ENCODE results near the gene GPX2. TPM values are rescaled to one million over a fixed set of nuclear protein-coding genes. Genes with fewer than 3 reads are reported as not detected.

Gene GPX2
- total RNA-seq: 10 to 100 TPM in 3 of 4 donors, 1 to 10 TPM in 1; 1.9 to 37.6 (median 21.0) TPM

- 61 to 63% methylated on average over 13 of the region's 13 CpGs for WGBS, 2 donors
Observed at GRCh38 chr14:64942531-64943111, at the start of gene GPX2. TSS of gene GPX2 (minus strand) at chr14:64942745. CDS start at chr14:64942726, 19 bp downstream.

GRCh38 chr14:64990939-64991338 is 48.4 kb upstream of the GPX2 start:
- 94 to 95% methylated on average over 4 of the region's 4 CpGs for WGBS, 2 donors
- intact Hi-C loops (cut with DNase I; ENCODE audit: low total_unique reads): no loop called here
- H3K4me3 ChIP-seq (ENCODE audit: low read depth, poor library complexity, severe bottlenecking): no peak overlapping the region
- peak in 1 of 2 donors; percentile 23 for DNase-seq (ENCODE audit: low spot score in 2 of 2)
- no peak for TF ChIP-seq POLR2A (IDR thresholded peaks at IDR 0.05)
- TF ChIP-seq, protein P1, sequence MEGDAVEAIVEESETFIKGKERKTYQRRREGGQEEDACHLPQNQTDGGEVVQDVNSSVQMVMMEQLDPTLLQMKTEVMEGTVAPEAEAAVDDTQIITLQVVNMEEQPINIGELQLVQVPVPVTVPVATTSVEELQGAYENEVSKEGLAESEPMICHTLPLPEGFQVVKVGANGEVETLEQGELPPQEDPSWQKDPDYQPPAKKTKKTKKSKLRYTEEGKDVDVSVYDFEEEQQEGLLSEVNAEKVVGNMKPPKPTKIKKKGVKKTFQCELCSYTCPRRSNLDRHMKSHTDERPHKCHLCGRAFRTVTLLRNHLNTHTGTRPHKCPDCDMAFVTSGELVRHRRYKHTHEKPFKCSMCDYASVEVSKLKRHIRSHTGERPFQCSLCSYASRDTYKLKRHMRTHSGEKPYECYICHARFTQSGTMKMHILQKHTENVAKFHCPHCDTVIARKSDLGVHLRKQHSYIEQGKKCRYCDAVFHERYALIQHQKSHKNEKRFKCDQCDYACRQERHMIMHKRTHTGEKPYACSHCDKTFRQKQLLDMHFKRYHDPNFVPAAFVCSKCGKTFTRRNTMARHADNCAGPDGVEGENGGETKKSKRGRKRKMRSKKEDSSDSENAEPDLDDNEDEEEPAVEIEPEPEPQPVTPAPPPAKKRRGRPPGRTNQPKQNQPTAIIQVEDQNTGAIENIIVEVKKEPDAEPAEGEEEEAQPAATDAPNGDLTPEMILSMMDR (IDR thresholded peaks at IDR 0.05): no peak

More at GRCh38 chr14:64942531-64943111, at the start of gene GPX2:
- no peak within 1 kb of the TSS for H3K4me3 ChIP-seq (ENCODE audit: low read depth, poor library complexity, severe bottlenecking)
- peak; percentile 55 to 87 for DNase-seq (ENCODE audit: low spot score in 2 of 2)
- intact Hi-C loops (cut with DNase I; ENCODE audit: low total_unique reads): no loop called here
- TF ChIP-seq, protein P1 (IDR thresholded peaks at IDR 0.05): no peak
- no peak for TF ChIP-seq POLR2A (IDR thresholded peaks at IDR 0.05)

DNA sequence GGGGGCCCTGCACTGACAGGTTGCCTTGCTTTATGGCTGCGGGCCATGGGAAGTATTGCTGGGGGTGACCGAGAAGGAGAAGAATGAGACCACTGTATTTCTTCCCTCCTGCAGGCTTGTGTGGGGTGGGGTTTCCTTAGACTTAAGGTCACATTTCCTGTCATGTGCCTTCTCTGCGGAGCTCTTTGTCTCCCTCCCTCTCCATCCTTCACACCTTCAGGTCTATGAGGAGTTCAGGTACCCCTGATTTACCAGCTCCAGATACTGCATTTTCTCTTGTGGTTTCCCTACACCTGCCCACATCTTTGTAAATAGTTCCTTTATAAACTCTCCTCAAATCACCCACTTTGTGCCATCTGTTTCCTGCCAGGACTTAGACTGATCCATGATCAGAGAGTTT is 47.8 kb upstream of the GPX2 start:
- intact Hi-C loops (cut with DNase I; ENCODE audit: low total_unique reads): no loop called here
- H3K4me3 ChIP-seq (ENCODE audit: low read depth, poor library complexity, severe bottlenecking): no peak overlapping the region
- TF ChIP-seq, protein P1 (IDR thresholded peaks at IDR 0.05): no peak
- no peak for TF ChIP-seq POLR2A (IDR thresholded peaks at IDR 0.05)
- 75 to 80% methylated on average over 3 of the region's 3 CpGs for whole genome bisulfite sequencing, 2 donors
- DNase-seq (ENCODE audit: low spot score in 2 of 2): peak in 1 of 2 donors; percentile 72

GRCh38 chr14:64987438-64987767 is 44.9 kb upstream of the GPX2 start:
- TF ChIP-seq, protein P1 (IDR thresholded peaks at IDR 0.05): no peak
- TF ChIP-seq POLR2A (IDR thresholded peaks at IDR 0.05): no peak
- peak overlapping the region; percentile 71 for H3K4me3 ChIP-seq (ENCODE audit: low read depth, poor library complexity, severe bottlenecking)
- no peak for DNase-seq (ENCODE audit: low spot score in 2 of 2)
- WGBS, 2 donors: 1 to 2% methylated on average over 8 of the region's 8 CpGs
- intact Hi-C loops (cut with DNase I; ENCODE audit: low total_unique reads): loop anchor here (5.0 kb wide), 1 partner anchor 1260 kb away; the partner anchor contains the start of gene SGPP1

GRCh38 chr14:64986648-64987437 is 44.3 kb upstream of the GPX2 start, which contains the start of gene FNTB:
TSS of gene FNTB (plus strand) at chr14:64986895. CDS start at chr14:64986954, 59 bp downstream.
- peak within 1 kb of the TSS; percentile 71 for H3K4me3 ChIP-seq (ENCODE audit: low read depth, poor library complexity, severe bottlenecking)
- no peak for TF ChIP-seq POLR2A (IDR thresholded peaks at IDR 0.05)
- TF ChIP-seq, protein P1 (IDR thresholded peaks at IDR 0.05): peak in 1 of 3 donors; percentile 59
- intact Hi-C loops (cut with DNase I; ENCODE audit: low total_unique reads): loop anchor here (5.0 kb wide), 1 partner anchor 1260 kb away; the partner anchor contains the start of gene SGPP1
- 0 to 1% methylated on average over 43 to 47 of the region's 65 CpGs for WGBS, 2 donors
- DNase-seq (ENCODE audit: low spot score in 2 of 2): peak; percentile 94 to 99
